Kidney (tissue), 14 donors: ENCODE results near the gene C9orf85. TPM values are rescaled to one million over a fixed set of nuclear protein-coding genes. Genes with fewer than 3 reads are reported as not detected.

Source experiments
- DNase-seq, 5 donors: peaks; one replicate each; pipeline ENCODE4 v3.0.0-alpha.2; 2013 to 2020
- FAIRE-seq: peaks from 2 replicates; lab custom pipeline; 2012; peaks lifted over from hg19 to GRCh38; lab: Jason Lieb, UNC
- H3K27ac ChIP-seq, 2 donors: one replicate each; pipeline ENCODE4 v1.7.0; 2013; ENCODE audit warnings: low read depth in 2 of 2, low read length in 2 of 2, inconsistent platforms in 1 of 2
- H3K27me3 ChIP-seq: one replicate; pipeline ENCODE4 v1.7.1; 2013; ENCODE audit warnings: low read length, inconsistent platforms; ENCODE audit not compliant: control insufficient read depth, insufficient read depth
- H3K36me3 ChIP-seq, 3 donors: one replicate each; pipeline versions ENCODE4 v1.7.0 to v1.7.1; 2013; ENCODE audit warnings: low read length in 3 of 3, control low read depth in 1 of 3, inconsistent platforms in 1 of 3; ENCODE audit not compliant: insufficient read depth in 3 of 3, control insufficient read depth in 2 of 3
- H3K4me1 ChIP-seq, 3 donors: one replicate each; pipeline versions ENCODE4 v1.7.0 to v1.7.1; 2013; ENCODE audit warnings: low read length in 3 of 3, inconsistent platforms in 1 of 3, low read depth in 1 of 3; ENCODE audit not compliant: control insufficient read depth in 2 of 3, insufficient read depth in 2 of 3
- H3K4me3 ChIP-seq, 3 donors: one replicate each; pipeline versions ENCODE4 v1.7.0 to v1.8.1; 2013; ENCODE audit warnings: low read length in 3 of 3, control low read depth in 1 of 3, inconsistent platforms in 1 of 3
- H3K9ac ChIP-seq, 3 donors: one replicate each; pipeline versions ENCODE4 v1.7.0 to v1.7.1; 2013; ENCODE audit warnings: low read length in 3 of 3, control low read depth in 1 of 3, inconsistent platforms in 1 of 3
- H3K9me3 ChIP-seq, 3 donors: one replicate each; pipeline versions ENCODE4 v1.7.0 to v1.7.1; 2013; ENCODE audit warnings: low read length in 3 of 3, control low read depth in 1 of 3, inconsistent platforms in 1 of 3; ENCODE audit not compliant: control insufficient read depth in 2 of 3, insufficient read depth in 1 of 3
- CTCF ChIP-seq: IDR thresholded peaks from 3 replicates; pipeline ENCODE4 v1.5.1; 2012; ENCODE audit warnings: mild to moderate bottlenecking, moderate library complexity, borderline replicate concordance; ENCODE audit not compliant: insufficient read depth; ENCODE audit errors: extremely low read depth
- intact Hi-C: fragments of 100-400 bp; cut with DNase I; formaldehyde crosslinking; loops from one replicate; pipeline ENCODE4 v1.11.1; 2022
- polyA plus RNA-seq: library from polyadenylated mRNA; stranded (reverse); fragments of 350-450 nt; fragmentation: Illumina TruSeq; extraction: RNeasy Lipid Tissue Mini Kit (QIAGEN cat#74804); gene quantifications from one replicate; pipeline ENCODE4 v1.2.3, GENCODE V29; 2014; ENCODE audit warnings: low read depth, low replicate concordance; ENCODE audit not compliant: insufficient read depth
- total RNA-seq: library from RNA; stranded (reverse); fragmentation: NEBNext Ultra II Directional; extraction: Animal tissue kit (Norgen Biotek cat#: 25700); gene quantifications from one replicate; pipeline ENCODE4 v1.2.1, GENCODE V29; 2021
- donor health status: control.
- donor health status: control.
- donor health status: control.
- donor health status: control.
- donor health status: control.
- donor health status: DM: yes; HTN: yes; CAD: no.
- donor health status: Normal renal cell carcinoma (clear cell type).

The C9orf85 gene
- total and polyA plus RNA-seq, 2 donors from 2014 or later: 7.0 to 8.1 TPM

- Histone ChIP-seq H3K27me3 (no peaks in the 10 kb centered on the region), H3K36me3 (no peaks in the 10 kb centered on the region), H3K9me3 (no peaks in the 10 kb centered on the region), H3K4me3 (no peak overlapping the region), H3K27ac (peak overlapping the region in 1 of 2 donors; percentile 14), H3K9ac (no peak overlapping the region), H3K4me1 (no peaks in the 10 kb centered on the region)
- TF ChIP-seq CTCF: no peak
- intact Hi-C loops: no loop called here
- no peak for FAIRE-seq
- DNase-seq: no peak
Measured at GRCh38 chr9:71984831-71985281, 73.4 kb downstream of the C9orf85 start.

- Histone ChIP-seq H3K36me3 (no peaks in the 10 kb centered on the region), H3K4me1 (no peaks in the 10 kb centered on the region), H3K27me3 (no peaks in the 10 kb centered on the region), H3K9ac (no peak overlapping the region), H3K9me3 (no peaks in the 10 kb centered on the region), H3K27ac (no peak overlapping the region), H3K4me3 (no peak overlapping the region)
- intact Hi-C loops: no loop called here
- DNase-seq (no peak), FAIRE-seq (no peak)
- TF ChIP-seq CTCF: peak; percentile 54
Measured at GRCh38 chr9:71985297-71985911, 74.0 kb downstream of the C9orf85 start.

- Histone ChIP-seq H3K27me3 (no peaks in the 10 kb centered on the region), H3K9me3 (no peaks in the 10 kb centered on the region), H3K36me3 (no peaks in the 10 kb centered on the region), H3K27ac (no peak overlapping the region), H3K4me3 (no peak overlapping the region), H3K4me1 (no peaks in the 10 kb centered on the region), H3K9ac (no peak overlapping the region)
- FAIRE-seq (no peak), DNase-seq (no peak)
- no peak for TF ChIP-seq CTCF
- intact Hi-C loops: no loop called here
Measured at GRCh38 chr9:71986900-71987299, 75.5 kb downstream of the C9orf85 start.
